GM12878 (cell line): ENCODE data around the gene C4B.
"Not testable (repeated sequence)": the region's sequence is repeated elsewhere in the genome, so short reads cannot be mapped to it uniquely, and the experiment has no call there.

ENCODE experiments used
- BMI1 ChIP-seq: fragments of 450-650 bp; IDR thresholded peaks from 2 replicates; pipeline ENCODE4 v1.6.1; 2016; ENCODE audit warnings: mild to moderate bottlenecking, moderate library complexity, borderline replicate concordance
- CEBPB ChIP-seq, 2 experiments: fragments of 150-350 bp in 1 of 2; IDR thresholded peaks; 2 replicates each; pipeline ENCODE4 v1.6.1; 2012 to 2014; ENCODE audit warnings: low read depth in 2 of 2, low read length in 2 of 2, borderline replicate concordance in 1 of 2, inconsistent platforms in 1 of 2
- CHD4 ChIP-seq: fragments of 200-600 bp; sonication (generic); IDR thresholded peaks from 2 replicates; pipeline ENCODE4 v1.6.1; 2016; ENCODE audit warnings: mild to moderate bottlenecking
- CTCF ChIP-seq, 3 experiments: IDR thresholded peaks in 2 of 3; conservative IDR thresholded peaks in 1 of 3; 2 replicates each; pipeline ENCODE4 v1.5.1; 2011; ENCODE audit warnings: low read depth in 3 of 3, low read length in 3 of 3, mild to moderate bottlenecking in 3 of 3, control low read depth in 2 of 3, moderate library complexity in 2 of 3, inconsistent platforms in 1 of 3, mixed read lengths in 1 of 3; ENCODE audit not compliant: control insufficient read depth in 2 of 3, insufficient read depth in 1 of 3; ENCODE audit errors: extremely low read depth in 1 of 3
- FOXM1 ChIP-seq: IDR thresholded peaks from 2 replicates; pipeline ENCODE4 v1.6.1; 2012; ENCODE audit warnings: low read depth, mild to moderate bottlenecking, inconsistent platforms, low read length, moderate library complexity
- RELA ChIP-seq: fragments of 450-650 bp; IDR thresholded peaks from 2 replicates; pipeline ENCODE4 v1.8.0; 2014; ENCODE audit warnings: borderline replicate concordance; ENCODE audit not compliant: partially characterized antibody
- TAF1 ChIP-seq: IDR thresholded peaks from 2 replicates; pipeline ENCODE4 v1.6.1; 2011; ENCODE audit warnings: mild to moderate bottlenecking, low read depth, low read length, borderline replicate concordance
- ZBTB4 ChIP-seq: fragments of 450-650 bp; formaldehyde crosslinking; IDR thresholded peaks from 2 replicates; pipeline ENCODE4 v1.4.0; 2022; ENCODE audit warnings: mild to moderate bottlenecking, moderate library complexity

GRCh38 chr6:32040299-32041049, 25.9 kb downstream of the C4B start:
- TF ChIP-seq FOXM1; TAF1; CEBPB (IDR thresholded peaks at IDR 0.05; ENCODE audit: borderline replicate concordance in 1 of 2, low read depth in 2 of 2, low read length in 2 of 2); CTCF (IDR thresholded peaks at IDR 0.05 in 2 of 3, conservative IDR thresholded peaks at IDR 0.05 in 1 of 3; ENCODE audit: control insufficient read depth in 2 of 3, extremely low read depth in 1 of 3, insufficient read depth in 1 of 3, low read depth in 3 of 3, low read length in 3 of 3); BMI1; RELA; CHD4; ZBTB4: not testable (repeated sequence)
